ENCODE data around the gene STX5. TPM values are rescaled to one million over a fixed set of nuclear protein-coding genes. Genes with fewer than 3 reads are reported as not detected.

STX5 gene
- total and polyA plus RNA-seq, 9 of the 15 experiments (the other 6 are each of a cell fraction or from before 2014, with no cell fraction given): 2.8 to 28.6 (median 23.7) TPM

- TF ChIP-seq ZNF79 (CRISPR knock-in tag; IDR thresholded peaks at IDR 0.05; ENCODE audit: low read depth) (no peak), NR2F6 (CRISPR knock-in tag; IDR thresholded peaks at IDR 0.05) (no peak), ELK1 (CRISPR knock-in tag; IDR thresholded peaks at IDR 0.05) (no peak), SREBF2 (CRISPR knock-in tag; IDR thresholded peaks at IDR 0.05) (no peak), MEIS2 (IDR thresholded peaks at IDR 0.05; ENCODE audit: partially characterized antibody) (peak; percentile 19), NFIC (IDR thresholded peaks at IDR 0.05) (peak; percentile 85), ETV5 (CRISPR knock-in tag; IDR thresholded peaks at IDR 0.05; ENCODE audit: low read depth) (peak; percentile 71), KLF10 (CRISPR knock-in tag; IDR thresholded peaks at IDR 0.05) (no peak), FOXJ2 (tag; IDR thresholded peaks at IDR 0.05) (no peak), CREM (IDR thresholded peaks at IDR 0.05; ENCODE audit: low read depth) (no peak), ZNF764 (CRISPR knock-in tag; IDR thresholded peaks at IDR 0.05; ENCODE audit: low read depth) (no peak), KLF1 (tag; IDR thresholded peaks at IDR 0.05) (no peak), ZNF263 (CRISPR knock-in tag; IDR thresholded peaks at IDR 0.05; ENCODE audit: borderline replicate concordance) (no peak), RHOXF2B (CRISPR knock-in tag; conservative IDR thresholded peaks at IDR 0.05) (no peak), SLC30A9 (CRISPR knock-in tag; IDR thresholded peaks at IDR 0.05) (0 out of 2 replicates have a peak, but pooled peaks have one; percentile 21), BHLHE40 (IDR thresholded peaks at IDR 0.05; ENCODE audit: low read length) (peak; percentile 21; the same call in 1 of the 2 replicates), MTA1 (IDR thresholded peaks at IDR 0.05; ENCODE audit: borderline replicate concordance) (peak; percentile 22; the same call in 1 of the 2 replicates), ERF (CRISPR knock-in tag; IDR thresholded peaks at IDR 0.05) (no peak), ZNF316 (IDR thresholded peaks at IDR 0.05) (no peak), ZNF445 (CRISPR knock-in tag; IDR thresholded peaks at IDR 0.05; ENCODE audit: low read depth) (no peak), ZNF431 (CRISPR knock-in tag; IDR thresholded peaks at IDR 0.05) (peak; percentile 83)
- TF ChIP-seq, protein P1, sequence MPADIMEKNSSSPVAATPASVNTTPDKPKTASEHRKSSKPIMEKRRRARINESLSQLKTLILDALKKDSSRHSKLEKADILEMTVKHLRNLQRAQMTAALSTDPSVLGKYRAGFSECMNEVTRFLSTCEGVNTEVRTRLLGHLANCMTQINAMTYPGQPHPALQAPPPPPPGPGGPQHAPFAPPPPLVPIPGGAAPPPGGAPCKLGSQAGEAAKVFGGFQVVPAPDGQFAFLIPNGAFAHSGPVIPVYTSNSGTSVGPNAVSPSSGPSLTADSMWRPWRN (IDR thresholded peaks at IDR 0.05; ENCODE audit: low read depth): no peak
- TF ChIP-seq, protein P2, sequence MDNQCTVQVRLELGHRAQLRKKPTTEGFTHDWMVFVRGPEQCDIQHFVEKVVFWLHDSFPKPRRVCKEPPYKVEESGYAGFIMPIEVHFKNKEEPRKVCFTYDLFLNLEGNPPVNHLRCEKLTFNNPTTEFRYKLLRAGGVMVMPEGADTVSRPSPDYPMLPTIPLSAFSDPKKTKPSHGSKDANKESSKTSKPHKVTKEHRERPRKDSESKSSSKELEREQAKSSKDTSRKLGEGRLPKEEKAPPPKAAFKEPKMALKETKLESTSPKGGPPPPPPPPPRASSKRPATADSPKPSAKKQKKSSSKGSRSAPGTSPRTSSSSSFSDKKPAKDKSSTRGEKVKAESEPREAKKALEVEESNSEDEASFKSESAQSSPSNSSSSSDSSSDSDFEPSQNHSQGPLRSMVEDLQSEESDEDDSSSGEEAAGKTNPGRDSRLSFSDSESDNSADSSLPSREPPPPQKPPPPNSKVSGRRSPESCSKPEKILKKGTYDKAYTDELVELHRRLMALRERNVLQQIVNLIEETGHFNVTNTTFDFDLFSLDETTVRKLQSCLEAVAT (IDR thresholded peaks at IDR 0.05): no peak
- TF ChIP-seq, protein P3, sequence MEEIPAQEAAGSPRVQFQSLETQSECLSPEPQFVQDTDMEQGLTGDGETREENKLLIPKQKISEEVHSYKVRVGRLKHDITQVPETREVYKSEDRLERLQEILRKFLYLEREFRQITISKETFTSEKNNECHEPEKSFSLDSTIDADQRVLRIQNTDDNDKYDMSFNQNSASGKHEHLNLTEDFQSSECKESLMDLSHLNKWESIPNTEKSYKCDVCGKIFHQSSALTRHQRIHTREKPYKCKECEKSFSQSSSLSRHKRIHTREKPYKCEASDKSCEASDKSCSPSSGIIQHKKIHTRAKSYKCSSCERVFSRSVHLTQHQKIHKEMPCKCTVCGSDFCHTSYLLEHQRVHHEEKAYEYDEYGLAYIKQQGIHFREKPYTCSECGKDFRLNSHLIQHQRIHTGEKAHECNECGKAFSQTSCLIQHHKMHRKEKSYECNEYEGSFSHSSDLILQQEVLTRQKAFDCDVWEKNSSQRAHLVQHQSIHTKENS (CRISPR knock-in tag; IDR thresholded peaks at IDR 0.05): no peak
Observed at GRCh38 chr11:62880231-62880802, 48.5 kb upstream of the STX5 start (continued).

All from K562 (cell line).